DOHH2 (cell line): ENCODE data around the gene ZBTB24.
A peak's percentile ranks its signal among the peaks of the same experiment; 100 is the strongest.

ENCODE experiments used
- H3F3A ChIP-seq: fragments of 200-600 bp; sonication (generic), shearing (Covaris generic); 2 replicates; pipeline ENCODE4 v1.6.0; 2016; ENCODE audit warnings: antibody characterized with exemption, mild to moderate bottlenecking; ENCODE audit not compliant: control insufficient read depth, insufficient read depth
- H3K27ac ChIP-seq: fragments of 200-600 bp; sonication (generic); 2 replicates; pipeline ENCODE4 v1.5.1; 2014; ENCODE audit warnings: low read depth, mild to moderate bottlenecking, low read length, moderate library complexity
- H3K27me3 ChIP-seq: fragments of 200-600 bp; sonication (generic); 2 replicates; pipeline ENCODE4 v1.6.1; 2014; ENCODE audit warnings: mild to moderate bottlenecking, low read length, mixed read lengths; ENCODE audit not compliant: control insufficient read depth
- H3K36me3 ChIP-seq: fragments of 200-600 bp; sonication (generic); 2 replicates; pipeline ENCODE4 v1.6.1; 2014; ENCODE audit warnings: mild to moderate bottlenecking, low read length, moderate library complexity, mixed read lengths; ENCODE audit not compliant: control insufficient read depth
- H3K4me1 ChIP-seq: fragments of 200-600 bp; sonication (generic); 2 replicates; pipeline ENCODE4 v1.6.1; 2014; ENCODE audit warnings: mild to moderate bottlenecking, low read length, mixed read lengths; ENCODE audit not compliant: control insufficient read depth
- H3K4me2 ChIP-seq: fragments of 200-600 bp; sonication (generic); 2 replicates; pipeline ENCODE4 v1.6.0; 2014; ENCODE audit warnings: mild to moderate bottlenecking, low read length, moderate library complexity
- H3K4me3 ChIP-seq: fragments of 200-600 bp; sonication (generic); 2 replicates; pipeline ENCODE4 v1.5.1; 2014; ENCODE audit warnings: mild to moderate bottlenecking, low read length, mixed read lengths
- H3K79me2 ChIP-seq: fragments of 200-600 bp; sonication (generic); 2 replicates; pipeline ENCODE4 v1.6.1; 2014; ENCODE audit warnings: mild to moderate bottlenecking, low read length, mixed read lengths; ENCODE audit not compliant: control insufficient read depth
- H3K9me2 ChIP-seq: fragments of 200-600 bp; sonication (generic); replicated peaks from 2 replicates; pipeline ENCODE4 v1.6.1; 2014; ENCODE audit warnings: mild to moderate bottlenecking, low read length, mixed read lengths; ENCODE audit not compliant: control insufficient read depth
- H3K9me3 ChIP-seq: fragments of 200-600 bp; sonication (generic); 2 replicates; pipeline ENCODE4 v1.6.1; 2014; ENCODE audit warnings: antibody characterized with exemption, low read length, mixed read lengths; ENCODE audit not compliant: control insufficient read depth, insufficient read depth
- H4K20me1 ChIP-seq: fragments of 200-600 bp; sonication (generic); 2 replicates; pipeline ENCODE4 v1.6.0; 2014; ENCODE audit warnings: low read depth, mild to moderate bottlenecking, antibody characterized with exemption, low read length, moderate library complexity; ENCODE audit not compliant: control insufficient read depth, insufficient read depth
- CTCF ChIP-seq: fragments of 200-600 bp; sonication (generic); IDR thresholded peaks from one replicate; pipeline ENCODE4 v1.5.1; 2014; ENCODE audit warnings: antibody characterized with exemption, mild to moderate bottlenecking, low read depth, low read length; ENCODE audit not compliant: poor library complexity, severe bottlenecking
- EZH2phosphoT487 ChIP-seq: fragments of 200-600 bp; sonication (generic); IDR thresholded peaks from 2 replicates; pipeline ENCODE4 v1.6.1; 2017; ENCODE audit warnings: borderline replicate concordance, mild to moderate bottlenecking, antibody characterized with exemption, low read length, moderate library complexity, mixed read lengths

ZBTB24 gene

DNA sequence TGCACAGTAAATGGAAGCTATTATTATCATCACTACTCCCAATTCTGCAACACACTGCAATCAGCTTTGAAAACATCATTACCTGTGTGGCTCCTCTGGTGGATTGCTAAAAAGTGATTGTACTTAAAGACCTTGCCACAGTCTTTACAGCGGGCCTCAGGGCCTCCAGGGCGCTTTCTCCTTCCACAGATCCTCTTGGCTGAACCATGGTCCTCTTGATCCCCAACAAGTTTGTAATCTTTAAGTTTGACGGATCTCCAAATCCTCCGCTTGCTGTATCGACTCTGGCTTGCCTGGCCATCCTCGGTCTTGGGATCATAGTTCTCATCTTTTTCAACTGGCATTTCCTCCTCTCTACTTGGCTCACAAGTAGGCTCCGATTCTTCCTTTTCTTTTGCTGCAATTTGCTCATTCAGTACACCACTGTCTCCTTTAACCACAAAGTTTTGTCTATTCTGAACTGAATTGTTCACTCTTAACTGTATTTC lies 2.0 kb downstream of the ZBTB24 start:
- Histone ChIP-seq H3K4me2 (peak overlapping the region; percentile 62), H4K20me1 (peaks cover 15% of the 10 kb centered on the region), H3K4me3 (peak overlapping the region; percentile 91), H3K27ac (no peak overlapping the region), H3K9me2 (no peaks in the 10 kb centered on the region), H3K4me1 (peaks cover 57% of the 10 kb centered on the region), H3K79me2 (peaks cover 69% of the 10 kb centered on the region), H3K36me3 (peaks cover 58% of the 10 kb centered on the region), H3F3A (peaks cover 4% of the 10 kb centered on the region), H3K27me3 (no peaks in the 10 kb centered on the region; the same call in 1 of the 2 replicates), H3K9me3 (no peaks in the 10 kb centered on the region)
- no peak for TF ChIP-seq CTCF
- TF ChIP-seq EZH2phosphoT487 = no peak

- H3K36me3 ChIP-seq = peaks cover 78% of the 10 kb centered on the region
- H3K9me2 ChIP-seq = no peaks in the 10 kb centered on the region
- peak overlapping the region; percentile 62 for H3K4me2 ChIP-seq
- H3K79me2 ChIP-seq = peaks cover 83% of the 10 kb centered on the region
- TF ChIP-seq CTCF = no peak
- no peak for TF ChIP-seq EZH2phosphoT487
- H3K27me3 ChIP-seq = no peaks in the 10 kb centered on the region; the same call in 1 of the 2 replicates
- peaks cover 53% of the 10 kb centered on the region for H3K4me1 ChIP-seq
- H3K4me3 ChIP-seq = peak overlapping the region; percentile 54
- peaks cover 15% of the 10 kb centered on the region for H4K20me1 ChIP-seq
- peaks cover 4% of the 10 kb centered on the region for H3F3A ChIP-seq
- no peaks in the 10 kb centered on the region for H3K9me3 ChIP-seq
- H3K27ac ChIP-seq = no peak overlapping the region
Observed at GRCh38 chr6:109478841-109479624, 4.0 kb downstream of the ZBTB24 start.

DNA sequence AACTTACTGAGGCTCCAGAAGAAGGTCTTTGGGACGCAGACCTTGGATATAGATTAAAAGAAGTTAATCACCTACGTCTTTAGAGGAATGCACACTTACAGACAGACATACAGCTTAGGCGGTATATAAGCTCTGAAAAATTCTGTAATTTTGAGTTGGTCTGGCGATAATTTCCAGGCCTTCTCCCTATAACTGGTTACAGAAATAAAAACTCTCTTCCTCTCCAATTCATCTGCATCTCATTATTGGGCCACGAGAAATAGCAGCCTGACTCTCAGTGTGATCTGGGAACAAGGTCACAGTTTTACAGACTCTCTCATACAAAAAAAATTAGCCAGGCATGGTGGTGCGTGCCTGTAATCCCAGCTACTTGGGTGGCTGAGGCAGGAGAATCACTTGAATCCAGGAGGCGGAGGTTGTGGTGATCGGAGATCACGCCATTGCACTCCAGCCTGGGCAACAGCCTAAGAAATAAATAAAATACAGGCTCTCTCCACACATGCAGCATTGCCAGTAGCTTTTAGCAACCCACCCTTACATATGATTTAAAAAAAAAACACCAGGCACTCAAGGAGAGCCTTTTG lies 4.7 kb downstream of the ZBTB24 start:
- peak overlapping the region; percentile 54 for H3K4me3 ChIP-seq
- no peaks in the 10 kb centered on the region for H3K27me3 ChIP-seq
- H3K9me2 ChIP-seq = no peaks in the 10 kb centered on the region
- H3K79me2 ChIP-seq = peaks cover 90% of the 10 kb centered on the region
- H3F3A ChIP-seq = no peaks in the 10 kb centered on the region
- no peak overlapping the region for H3K27ac ChIP-seq
- H4K20me1 ChIP-seq = peaks cover 15% of the 10 kb centered on the region
- no peak for TF ChIP-seq EZH2phosphoT487
- no peak for TF ChIP-seq CTCF
- peaks cover 47% of the 10 kb centered on the region for H3K4me1 ChIP-seq
- H3K4me2 ChIP-seq = peak overlapping the region; percentile 62
- no peaks in the 10 kb centered on the region for H3K9me3 ChIP-seq
- peaks cover 85% of the 10 kb centered on the region for H3K36me3 ChIP-seq
